Measurements from ENCODE around the gene ADAMTS16.

The ADAMTS16 gene, protein sequence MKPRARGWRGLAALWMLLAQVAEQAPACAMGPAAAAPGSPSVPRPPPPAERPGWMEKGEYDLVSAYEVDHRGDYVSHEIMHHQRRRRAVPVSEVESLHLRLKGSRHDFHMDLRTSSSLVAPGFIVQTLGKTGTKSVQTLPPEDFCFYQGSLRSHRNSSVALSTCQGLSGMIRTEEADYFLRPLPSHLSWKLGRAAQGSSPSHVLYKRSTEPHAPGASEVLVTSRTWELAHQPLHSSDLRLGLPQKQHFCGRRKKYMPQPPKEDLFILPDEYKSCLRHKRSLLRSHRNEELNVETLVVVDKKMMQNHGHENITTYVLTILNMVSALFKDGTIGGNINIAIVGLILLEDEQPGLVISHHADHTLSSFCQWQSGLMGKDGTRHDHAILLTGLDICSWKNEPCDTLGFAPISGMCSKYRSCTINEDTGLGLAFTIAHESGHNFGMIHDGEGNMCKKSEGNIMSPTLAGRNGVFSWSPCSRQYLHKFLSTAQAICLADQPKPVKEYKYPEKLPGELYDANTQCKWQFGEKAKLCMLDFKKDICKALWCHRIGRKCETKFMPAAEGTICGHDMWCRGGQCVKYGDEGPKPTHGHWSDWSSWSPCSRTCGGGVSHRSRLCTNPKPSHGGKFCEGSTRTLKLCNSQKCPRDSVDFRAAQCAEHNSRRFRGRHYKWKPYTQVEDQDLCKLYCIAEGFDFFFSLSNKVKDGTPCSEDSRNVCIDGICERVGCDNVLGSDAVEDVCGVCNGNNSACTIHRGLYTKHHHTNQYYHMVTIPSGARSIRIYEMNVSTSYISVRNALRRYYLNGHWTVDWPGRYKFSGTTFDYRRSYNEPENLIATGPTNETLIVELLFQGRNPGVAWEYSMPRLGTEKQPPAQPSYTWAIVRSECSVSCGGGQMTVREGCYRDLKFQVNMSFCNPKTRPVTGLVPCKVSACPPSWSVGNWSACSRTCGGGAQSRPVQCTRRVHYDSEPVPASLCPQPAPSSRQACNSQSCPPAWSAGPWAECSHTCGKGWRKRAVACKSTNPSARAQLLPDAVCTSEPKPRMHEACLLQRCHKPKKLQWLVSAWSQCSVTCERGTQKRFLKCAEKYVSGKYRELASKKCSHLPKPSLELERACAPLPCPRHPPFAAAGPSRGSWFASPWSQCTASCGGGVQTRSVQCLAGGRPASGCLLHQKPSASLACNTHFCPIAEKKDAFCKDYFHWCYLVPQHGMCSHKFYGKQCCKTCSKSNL

GRCh38 chr5:5139777-5140478 is at the start of gene ADAMTS16:
TSS of gene ADAMTS16 (plus strand) at chr5:5140330. CDS start at chr5:5140468, 138 bp downstream.
- no peak for DNase-seq (ENCODE audit: low read depth)
- no peak within 1 kb of the TSS for H3K4me3 ChIP-seq (ENCODE audit: low read depth, low read length)
- TF ChIP-seq CTCF (IDR thresholded peaks at IDR 0.05; ENCODE audit: insufficient read depth, low read depth, low read length, missing control alignments) = no peak

DNA sequence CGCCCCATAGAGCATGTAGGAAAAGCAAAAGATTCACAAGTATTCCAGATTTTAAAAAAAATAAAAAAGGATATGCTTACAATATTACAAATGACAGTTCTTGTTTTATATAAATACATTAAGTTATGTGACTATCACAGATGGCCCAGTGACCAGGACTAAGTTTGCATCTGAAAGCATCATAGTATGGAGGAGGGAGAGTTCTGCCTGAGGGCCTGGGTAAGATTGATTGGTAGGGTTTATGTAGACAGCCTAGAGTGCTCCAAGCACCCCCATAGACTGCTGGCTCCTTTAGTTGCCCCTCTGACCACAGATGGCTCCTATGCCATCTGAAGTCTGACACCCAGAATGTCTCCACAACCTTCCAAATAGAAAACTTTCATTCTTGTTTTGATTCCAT is 48.0 kb upstream of the ADAMTS16 start:
- DNase-seq (ENCODE audit: low read depth) = no peak
- no peak for TF ChIP-seq CTCF (IDR thresholded peaks at IDR 0.05; ENCODE audit: insufficient read depth, low read depth, low read length, missing control alignments)
- H3K4me3 ChIP-seq (ENCODE audit: low read depth, low read length) = no peak overlapping the region

- TF ChIP-seq CTCF (IDR thresholded peaks at IDR 0.05; ENCODE audit: insufficient read depth, low read depth, low read length, missing control alignments) = no peak
- no peak for DNase-seq (ENCODE audit: low read depth)
- H3K4me3 ChIP-seq (ENCODE audit: low read depth, low read length) = no peak overlapping the region
Measured at GRCh38 chr5:5100635-5101034, 39.5 kb upstream of the ADAMTS16 start.

DNA sequence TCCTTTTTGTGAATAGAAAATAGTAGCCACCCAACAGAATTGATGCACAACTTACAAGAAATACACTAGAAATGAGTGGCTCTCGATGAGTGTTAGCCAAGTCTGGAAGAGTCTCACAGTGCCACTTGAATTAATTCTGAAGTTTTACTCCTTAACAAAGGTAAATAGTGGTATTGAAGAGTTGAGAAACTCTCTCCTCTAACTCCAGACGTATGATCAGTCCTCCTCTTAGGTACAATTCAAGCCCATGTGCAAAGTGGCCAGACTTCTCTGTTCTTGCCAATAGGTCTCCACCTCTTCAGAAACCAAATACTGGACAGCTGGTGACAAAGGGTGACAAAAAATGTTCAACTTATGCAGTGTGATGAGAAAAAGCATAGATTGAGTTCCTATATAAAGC is 38.5 kb upstream of the ADAMTS16 start:
- DNase-seq (ENCODE audit: low read depth) = no peak
- no peak overlapping the region for H3K4me3 ChIP-seq (ENCODE audit: low read depth, low read length)
- no peak for TF ChIP-seq CTCF (IDR thresholded peaks at IDR 0.05; ENCODE audit: insufficient read depth, low read depth, low read length, missing control alignments)

- no peak for DNase-seq (ENCODE audit: low read depth)
- no peak for TF ChIP-seq CTCF (IDR thresholded peaks at IDR 0.05; ENCODE audit: insufficient read depth, low read depth, low read length, missing control alignments)
Measured at GRCh38 chr5:5103245-5103644, 36.9 kb upstream of the ADAMTS16 start.

GRCh38 chr5:5104550-5104949 is 35.6 kb upstream of the ADAMTS16 start:
- no peak for DNase-seq (ENCODE audit: low read depth)
- no peak overlapping the region for H3K4me3 ChIP-seq (ENCODE audit: low read depth, low read length)
- TF ChIP-seq CTCF (IDR thresholded peaks at IDR 0.05; ENCODE audit: insufficient read depth, low read depth, low read length, missing control alignments) = no peak

More at GRCh38 chr5:5103245-5103644, 36.9 kb upstream of the ADAMTS16 start:
- no peak overlapping the region for H3K4me3 ChIP-seq (ENCODE audit: low read depth, low read length)
